Activated T-cell treated with anti-CD3 and anti-CD28 coated beads, Interleukin-2, amount 50 U/mL, for 4 hours (primary cell): ENCODE measurements around the gene SSPN. TPM values are rescaled to one million over a fixed set of nuclear protein-coding genes. Genes with fewer than 3 reads are reported as not detected.

Source experiments
- ATAC-seq, 2 donors: fragments of 200-7000 bp; cut with Tn5 transposase; one replicate each; pipeline ENCODE4 v1.10.0; 2021
- DNase-seq: peaks from one replicate; pipeline ENCODE4 v3.0.0-alpha.2; 2020
- H3K27me3 Mint-ChIP-seq: one replicate; pipeline ENCODE4 v1.8.0; 2021; ENCODE audit warnings: low read depth, mixed read lengths
- H3K36me3 Mint-ChIP-seq: one replicate; pipeline ENCODE4 v1.8.0; 2022; ENCODE audit warnings: mixed read lengths; ENCODE audit not compliant: insufficient read depth
- H3K4me1 Mint-ChIP-seq: one replicate; pipeline ENCODE4 v1.8.0; 2021; ENCODE audit warnings: low read depth, mixed read lengths
- H3K4me3 Mint-ChIP-seq: one replicate; pipeline ENCODE4 v1.8.0; 2021; ENCODE audit warnings: mild to moderate bottlenecking, moderate library complexity, mixed read lengths
- H3K9me3 Mint-ChIP-seq: one replicate; pipeline ENCODE4 v1.8.0; 2021; ENCODE audit warnings: mixed read lengths
- total RNA-seq, 3 donors: library from RNA; stranded (reverse); gene quantifications; one replicate each; pipeline ENCODE4 v1.2.1, GENCODE V29; 2021

SSPN gene
- total RNA-seq, 3 donors from 2014 or later = not detected

GRCh38 chr12:26247873-26248272 lies 52.5 kb downstream of the SSPN start:
- Mint-ChIP-seq H3K27me3 (peaks cover 12% of the 10 kb centered on the region), H3K4me3 (no peak overlapping the region), H3K4me1 (no peaks in the 10 kb centered on the region), H3K9me3 (peaks cover 7% of the 10 kb centered on the region), H3K36me3 (no peaks in the 10 kb centered on the region)
- DNase-seq (no peak), ATAC-seq (no peak)

GRCh38 chr12:26250801-26251200 lies 55.4 kb downstream of the SSPN start:
- DNase-seq = no peak
- H3K4me3 Mint-ChIP-seq = no peak overlapping the region
- no peak for ATAC-seq
- H3K9me3 Mint-ChIP-seq = peaks cover 7% of the 10 kb centered on the region
- no peaks in the 10 kb centered on the region for H3K36me3 Mint-ChIP-seq
- H3K4me1 Mint-ChIP-seq = no peaks in the 10 kb centered on the region
- peaks cover 8% of the 10 kb centered on the region for H3K27me3 Mint-ChIP-seq

GRCh38 chr12:26251600-26251999 lies 56.2 kb downstream of the SSPN start:
- Mint-ChIP-seq H3K36me3 (no peaks in the 10 kb centered on the region), H3K4me3 (no peak overlapping the region), H3K9me3 (peaks cover 7% of the 10 kb centered on the region), H3K27me3 (peaks cover 8% of the 10 kb centered on the region), H3K4me1 (no peaks in the 10 kb centered on the region)
- DNase-seq = no peak
- ATAC-seq = no peak

GRCh38 chr12:26252946-26253345 lies 57.6 kb downstream of the SSPN start:
- peaks cover 8% of the 10 kb centered on the region for H3K27me3 Mint-ChIP-seq
- H3K4me1 Mint-ChIP-seq = no peaks in the 10 kb centered on the region
- DNase-seq = no peak

GRCh38 chr12:26255893-26256645 lies 60.7 kb downstream of the SSPN start:
- H3K27me3 Mint-ChIP-seq = peaks cover 6% of the 10 kb centered on the region
- H3K36me3 Mint-ChIP-seq = no peaks in the 10 kb centered on the region
- DNase-seq (no peak), ATAC-seq (no peak)
- no peak overlapping the region for H3K4me3 Mint-ChIP-seq
- peaks cover 10% of the 10 kb centered on the region for H3K9me3 Mint-ChIP-seq
- no peaks in the 10 kb centered on the region for H3K4me1 Mint-ChIP-seq

More at GRCh38 chr12:26252946-26253345, 57.6 kb downstream of the SSPN start:
- Mint-ChIP-seq H3K36me3 (no peaks in the 10 kb centered on the region), H3K9me3 (peaks cover 11% of the 10 kb centered on the region), H3K4me3 (no peak overlapping the region)
- ATAC-seq = no peak

- H3K4me1 Mint-ChIP-seq = no peaks in the 10 kb centered on the region
- peaks cover 2% of the 10 kb centered on the region for H3K27me3 Mint-ChIP-seq
- no peak for ATAC-seq
- no peaks in the 10 kb centered on the region for H3K36me3 Mint-ChIP-seq
- H3K4me3 Mint-ChIP-seq = no peak overlapping the region
- no peaks in the 10 kb centered on the region for H3K9me3 Mint-ChIP-seq
- no peak for DNase-seq
Observed at GRCh38 chr12:26264215-26264838, 69.0 kb downstream of the SSPN start.

GRCh38 chr12:26265606-26266005 lies 70.2 kb downstream of the SSPN start:
- Mint-ChIP-seq H3K27me3 (peaks cover 2% of the 10 kb centered on the region), H3K4me3 (no peak overlapping the region), H3K36me3 (no peaks in the 10 kb centered on the region), H3K9me3 (no peaks in the 10 kb centered on the region), H3K4me1 (no peaks in the 10 kb centered on the region)
- DNase-seq = no peak
- no peak for ATAC-seq

- ATAC-seq (no peak), DNase-seq (no peak)
- H3K4me3 Mint-ChIP-seq = no peak overlapping the region
- peaks cover 6% of the 10 kb centered on the region for H3K27me3 Mint-ChIP-seq
- H3K4me1 Mint-ChIP-seq = no peaks in the 10 kb centered on the region
- H3K9me3 Mint-ChIP-seq = no peaks in the 10 kb centered on the region
- no peaks in the 10 kb centered on the region for H3K36me3 Mint-ChIP-seq
Observed at GRCh38 chr12:26266881-26267280, 71.5 kb downstream of the SSPN start.

GRCh38 chr12:26268841-26269561 lies 73.6 kb downstream of the SSPN start:
- Mint-ChIP-seq H3K4me1 (no peaks in the 10 kb centered on the region), H3K27me3 (peaks cover 3% of the 10 kb centered on the region), H3K36me3 (no peaks in the 10 kb centered on the region), H3K9me3 (no peaks in the 10 kb centered on the region), H3K4me3 (no peak overlapping the region)
- DNase-seq (no peak), ATAC-seq (no peak)

- Mint-ChIP-seq H3K27me3 (peaks cover 3% of the 10 kb centered on the region), H3K4me3 (no peak overlapping the region), H3K9me3 (no peaks in the 10 kb centered on the region), H3K36me3 (no peaks in the 10 kb centered on the region), H3K4me1 (peaks cover 4% of the 10 kb centered on the region)
- no peak for ATAC-seq
- no peak for DNase-seq
Observed at GRCh38 chr12:26269562-26270284, 74.3 kb downstream of the SSPN start.

GRCh38 chr12:26271024-26271423 lies 75.7 kb downstream of the SSPN start:
- DNase-seq (no peak), ATAC-seq (no peak)
- H3K27me3 Mint-ChIP-seq = peaks cover 3% of the 10 kb centered on the region
- peaks cover 9% of the 10 kb centered on the region for H3K4me1 Mint-ChIP-seq
- no peaks in the 10 kb centered on the region for H3K9me3 Mint-ChIP-seq
- H3K4me3 Mint-ChIP-seq = no peak overlapping the region
- no peaks in the 10 kb centered on the region for H3K36me3 Mint-ChIP-seq

GRCh38 chr12:26271889-26272492 lies 76.6 kb downstream of the SSPN start:
- H3K36me3 Mint-ChIP-seq = no peaks in the 10 kb centered on the region
- no peak overlapping the region for H3K4me3 Mint-ChIP-seq
- DNase-seq = no peak
- peaks cover 5% of the 10 kb centered on the region for H3K27me3 Mint-ChIP-seq
- H3K4me1 Mint-ChIP-seq = peaks cover 9% of the 10 kb centered on the region
- no peaks in the 10 kb centered on the region for H3K9me3 Mint-ChIP-seq
- ATAC-seq = peak in 1 of 2 donors; percentile 11

GRCh38 chr12:26272851-26273250 lies 77.5 kb downstream of the SSPN start:
- no peaks in the 10 kb centered on the region for H3K36me3 Mint-ChIP-seq
- no peaks in the 10 kb centered on the region for H3K9me3 Mint-ChIP-seq
- peaks cover 5% of the 10 kb centered on the region for H3K27me3 Mint-ChIP-seq
- no peak overlapping the region for H3K4me3 Mint-ChIP-seq
- H3K4me1 Mint-ChIP-seq = peaks cover 9% of the 10 kb centered on the region
- DNase-seq (no peak), ATAC-seq (no peak)

- Mint-ChIP-seq H3K9me3 (no peaks in the 10 kb centered on the region), H3K4me3 (no peak overlapping the region), H3K4me1 (peaks cover 9% of the 10 kb centered on the region), H3K36me3 (no peaks in the 10 kb centered on the region), H3K27me3 (peaks cover 5% of the 10 kb centered on the region)
- no peak for ATAC-seq
- DNase-seq = no peak
Observed at GRCh38 chr12:26273811-26274210, 78.4 kb downstream of the SSPN start.
